ENCODE data around the gene PEX26.
A peak's percentile ranks its signal among the peaks of the same experiment; 100 is the strongest.
"Not testable (repeated sequence)": the region's sequence is repeated elsewhere in the genome, so short reads cannot be mapped to it uniquely, and the experiment has no call there.

The PEX26 gene

DNA sequence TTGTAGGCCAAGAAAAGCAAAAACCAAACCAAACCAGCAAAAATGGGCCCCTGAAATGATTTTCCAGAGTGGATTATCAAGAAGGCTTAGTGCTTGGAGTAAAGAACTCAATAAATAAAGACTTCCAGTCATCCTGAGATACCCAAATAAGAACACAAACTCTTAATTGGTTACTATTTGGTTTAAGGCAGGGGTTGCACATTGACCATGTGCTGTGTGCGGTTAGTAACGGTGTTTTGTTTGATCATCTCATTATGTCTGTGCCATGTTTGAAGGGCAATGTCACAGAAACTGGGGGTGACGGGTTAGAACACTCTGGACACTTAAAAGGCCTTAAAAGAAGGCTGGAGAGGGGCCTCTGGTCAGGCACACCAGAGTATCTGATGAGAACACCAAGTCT is 43.7 kb upstream of the PEX26 start:
- H2BK15ac ChIP-seq (ENCODE audit: low read depth, poor library complexity, severe bottlenecking) = no peak overlapping the region
- no peak overlapping the region for H4K91ac ChIP-seq (ENCODE audit: low read length)
- no peak overlapping the region for H3K4ac ChIP-seq (ENCODE audit: low read depth in 1 of 2, low read length in 2 of 2)
- peaks cover 19% of the 10 kb centered on the region for H3K4me1 ChIP-seq (ENCODE audit: control insufficient read depth, insufficient read depth, low read depth, low read length)
- no peak overlapping the region for H3K14ac ChIP-seq (ENCODE audit: low read length in 2 of 2)
- H4K8ac ChIP-seq (ENCODE audit: low read length) = no peak overlapping the region
- no peak overlapping the region for H2BK12ac ChIP-seq (ENCODE audit: low read length in 2 of 2)
- H3K4me3 ChIP-seq (ENCODE audit: insufficient read depth in 1 of 2, low read depth in 1 of 2, low read length in 2 of 2) = no peak overlapping the region
- peak overlapping the region; percentile 59 for H2BK5ac ChIP-seq (ENCODE audit: low read depth, low read length, poor library complexity, severe bottlenecking)
- no peaks in the 10 kb centered on the region for H3K79me1 ChIP-seq (replicated peaks; ENCODE audit: low read length, poor library complexity, severe bottlenecking)
- peak overlapping the region; percentile 71 for H2AK5ac ChIP-seq (ENCODE audit: low read length, severe bottlenecking)
- no peak overlapping the region for H3K23ac ChIP-seq (ENCODE audit: low read length in 2 of 2)
- DNase-seq = no peak
- H2AFZ ChIP-seq (ENCODE audit: low read depth, low read length) = no peak overlapping the region
- 97% methylated on average over 3 of the region's 3 CpGs for WGBS
- peak overlapping the region; percentile 45 for H3K9ac ChIP-seq (ENCODE audit: low read length)
- no peaks in the 10 kb centered on the region for H3K9me3 ChIP-seq (ENCODE audit: control insufficient read depth, low read length)
- H2BK120ac ChIP-seq (ENCODE audit: low read depth, low read length) = no peak overlapping the region
- H3K27me3 ChIP-seq (ENCODE audit: control insufficient read depth in 1 of 2, insufficient read depth in 1 of 2, low read length in 2 of 2) = no peaks in the 10 kb centered on the region
- no peak overlapping the region for H3K18ac ChIP-seq (ENCODE audit: low read depth in 1 of 2, low read length in 2 of 2)
- no peaks in the 10 kb centered on the region for H3K36me3 ChIP-seq (ENCODE audit: control insufficient read depth in 1 of 2, insufficient read depth in 2 of 2, low read depth in 1 of 2, low read length in 2 of 2)
- peak overlapping the region; percentile 97 for H3K27ac ChIP-seq (ENCODE audit: low read length, poor library complexity, severe bottlenecking)
- no peak overlapping the region for H3K4me2 ChIP-seq (ENCODE audit: low read length, poor library complexity, severe bottlenecking)

DNA sequence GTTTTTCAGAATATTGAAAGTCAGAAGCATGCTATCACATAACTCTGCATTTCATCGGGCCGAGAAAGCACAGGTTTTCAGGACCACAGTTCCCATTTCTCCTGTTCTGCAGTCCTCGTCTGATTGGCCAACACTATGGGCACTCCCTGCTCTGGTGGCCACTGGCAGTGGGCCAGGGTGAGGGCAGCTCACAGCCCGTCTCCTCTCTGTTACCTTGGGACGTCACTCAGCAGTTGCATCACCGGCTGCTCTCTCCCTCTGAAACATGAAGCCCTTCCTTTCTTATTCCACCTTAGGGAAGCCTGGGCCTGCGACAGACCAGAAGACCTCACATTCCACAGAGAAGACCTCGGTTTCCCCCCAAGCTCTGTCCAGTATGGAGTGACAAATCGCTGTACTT is 42.0 kb upstream of the PEX26 start:
- Histone ChIP-seq H4K8ac (ENCODE audit: low read length) (no peak overlapping the region), H2BK15ac (ENCODE audit: low read depth, poor library complexity, severe bottlenecking) (no peak overlapping the region), H3K14ac (ENCODE audit: low read length in 2 of 2) (no peak overlapping the region), H2AFZ (ENCODE audit: low read depth, low read length) (no peak overlapping the region), H2BK120ac (ENCODE audit: low read depth, low read length) (no peak overlapping the region), H2AK5ac (ENCODE audit: low read length, severe bottlenecking) (peak overlapping the region; percentile 28), H4K91ac (ENCODE audit: low read length) (peak overlapping the region; percentile 67), H3K18ac (ENCODE audit: low read depth in 1 of 2, low read length in 2 of 2) (no peak overlapping the region), H3K9me3 (ENCODE audit: control insufficient read depth, low read length) (no peaks in the 10 kb centered on the region), H3K23ac (ENCODE audit: low read length in 2 of 2) (no peak overlapping the region), H3K27ac (ENCODE audit: low read length, poor library complexity, severe bottlenecking) (no peak overlapping the region), H3K27me3 (ENCODE audit: control insufficient read depth in 1 of 2, insufficient read depth in 1 of 2, low read length in 2 of 2) (no peaks in the 10 kb centered on the region), H3K79me1 (replicated peaks; ENCODE audit: low read length, poor library complexity, severe bottlenecking) (no peaks in the 10 kb centered on the region), H3K4me2 (ENCODE audit: low read length, poor library complexity, severe bottlenecking) (no peak overlapping the region), H3K4me3 (ENCODE audit: insufficient read depth in 1 of 2, low read depth in 1 of 2, low read length in 2 of 2) (no peak overlapping the region), H3K9ac (ENCODE audit: low read length) (no peak overlapping the region), H2BK12ac (ENCODE audit: low read length in 2 of 2) (no peak overlapping the region), H3K4ac (ENCODE audit: low read depth in 1 of 2, low read length in 2 of 2) (no peak overlapping the region), H2BK5ac (ENCODE audit: low read depth, low read length, poor library complexity, severe bottlenecking) (no peak overlapping the region), H3K4me1 (ENCODE audit: control insufficient read depth, insufficient read depth, low read depth, low read length) (peaks cover 19% of the 10 kb centered on the region), H3K36me3 (ENCODE audit: control insufficient read depth in 1 of 2, insufficient read depth in 2 of 2, low read depth in 1 of 2, low read length in 2 of 2) (no peaks in the 10 kb centered on the region)
- 60% methylated on average over 9 of the region's 9 CpGs for WGBS
- no peak for DNase-seq

DNA sequence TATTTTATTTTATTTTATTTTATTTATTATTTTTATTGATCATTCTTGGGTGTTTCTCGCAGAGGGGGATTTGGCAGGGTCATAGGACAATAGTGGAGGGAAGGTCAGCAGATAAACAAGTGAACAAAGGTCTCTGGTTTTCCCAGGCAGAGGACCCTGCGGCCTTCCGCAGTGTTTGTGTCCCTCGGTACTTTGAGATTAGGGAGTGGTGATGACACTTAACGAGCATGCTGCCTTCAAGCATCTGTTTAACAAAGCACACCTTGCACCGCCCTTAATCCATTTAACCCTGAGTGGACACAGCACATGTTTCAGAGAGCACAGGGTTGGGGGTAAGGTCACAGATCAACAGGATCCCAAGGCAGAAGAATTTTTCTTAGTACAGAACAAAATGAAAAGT is 36.9 kb upstream of the PEX26 start:
- not testable (repeated sequence) for H3K27me3 ChIP-seq (ENCODE audit: control insufficient read depth in 1 of 2, insufficient read depth in 1 of 2, low read length in 2 of 2); H3K27ac ChIP-seq (ENCODE audit: low read length, poor library complexity, severe bottlenecking); H2BK12ac ChIP-seq (ENCODE audit: low read length in 2 of 2); H2AFZ ChIP-seq (ENCODE audit: low read depth, low read length); H3K9me3 ChIP-seq (ENCODE audit: control insufficient read depth, low read length); H3K36me3 ChIP-seq (ENCODE audit: control insufficient read depth in 1 of 2, insufficient read depth in 2 of 2, low read depth in 1 of 2, low read length in 2 of 2); DNase-seq; H3K4me2 ChIP-seq (ENCODE audit: low read length, poor library complexity, severe bottlenecking); H2AK5ac ChIP-seq (ENCODE audit: low read length, severe bottlenecking); H3K4ac ChIP-seq (ENCODE audit: low read depth in 1 of 2, low read length in 2 of 2); H2BK5ac ChIP-seq (ENCODE audit: low read depth, low read length, poor library complexity, severe bottlenecking); H3K18ac ChIP-seq (ENCODE audit: low read depth in 1 of 2, low read length in 2 of 2); H3K79me1 ChIP-seq (replicated peaks; ENCODE audit: low read length, poor library complexity, severe bottlenecking); H3K9ac ChIP-seq (ENCODE audit: low read length); H2BK15ac ChIP-seq (ENCODE audit: low read depth, poor library complexity, severe bottlenecking); H3K14ac ChIP-seq (ENCODE audit: low read length in 2 of 2); H3K23ac ChIP-seq (ENCODE audit: low read length in 2 of 2); H4K8ac ChIP-seq (ENCODE audit: low read length); H4K91ac ChIP-seq (ENCODE audit: low read length); H3K4me3 ChIP-seq (ENCODE audit: insufficient read depth in 1 of 2, low read depth in 1 of 2, low read length in 2 of 2); H2BK120ac ChIP-seq (ENCODE audit: low read depth, low read length); H3K4me1 ChIP-seq (ENCODE audit: control insufficient read depth, insufficient read depth, low read depth, low read length)
- no CpG with 5 or more reads among the region's 6 CpGs for WGBS

DNA sequence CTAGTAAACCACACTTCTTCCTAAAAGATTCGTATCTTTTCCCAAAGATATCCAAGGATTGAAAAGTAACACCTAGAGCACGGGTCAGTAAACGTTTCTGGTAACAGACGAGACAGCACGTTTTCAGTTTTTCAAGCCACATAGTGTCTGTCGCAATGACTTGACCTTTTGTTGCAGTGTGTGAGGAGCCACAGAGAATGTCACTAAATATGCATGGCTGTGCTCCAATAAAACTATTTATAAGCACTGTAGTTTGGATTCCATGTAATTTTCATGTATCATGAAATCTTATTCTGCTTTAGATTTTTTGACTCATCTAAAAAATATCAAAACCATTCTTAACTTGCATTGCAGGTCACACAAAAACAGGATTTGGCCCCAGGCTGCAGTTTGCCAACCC is 35.1 kb upstream of the PEX26 start:
- Histone ChIP-seq H3K27ac (ENCODE audit: low read length, poor library complexity, severe bottlenecking) (no peak overlapping the region), H3K36me3 (ENCODE audit: control insufficient read depth in 1 of 2, insufficient read depth in 2 of 2, low read depth in 1 of 2, low read length in 2 of 2) (no peaks in the 10 kb centered on the region), H3K9ac (ENCODE audit: low read length) (no peak overlapping the region), H3K79me1 (replicated peaks; ENCODE audit: low read length, poor library complexity, severe bottlenecking) (no peaks in the 10 kb centered on the region), H3K14ac (ENCODE audit: low read length in 2 of 2) (no peak overlapping the region), H4K91ac (ENCODE audit: low read length) (no peak overlapping the region), H3K4me2 (ENCODE audit: low read length, poor library complexity, severe bottlenecking) (no peak overlapping the region), H2BK5ac (ENCODE audit: low read depth, low read length, poor library complexity, severe bottlenecking) (no peak overlapping the region), H3K4ac (ENCODE audit: low read depth in 1 of 2, low read length in 2 of 2) (no peak overlapping the region), H2AK5ac (ENCODE audit: low read length, severe bottlenecking) (no peak overlapping the region), H3K4me1 (ENCODE audit: control insufficient read depth, insufficient read depth, low read depth, low read length) (peaks cover 6% of the 10 kb centered on the region), H3K23ac (ENCODE audit: low read length in 2 of 2) (no peak overlapping the region), H2BK12ac (ENCODE audit: low read length in 2 of 2) (no peak overlapping the region), H3K27me3 (ENCODE audit: control insufficient read depth in 1 of 2, insufficient read depth in 1 of 2, low read length in 2 of 2) (no peaks in the 10 kb centered on the region), H2BK120ac (ENCODE audit: low read depth, low read length) (no peak overlapping the region), H3K18ac (ENCODE audit: low read depth in 1 of 2, low read length in 2 of 2) (no peak overlapping the region), H2AFZ (ENCODE audit: low read depth, low read length) (no peak overlapping the region), H3K9me3 (ENCODE audit: control insufficient read depth, low read length) (no peaks in the 10 kb centered on the region), H4K8ac (ENCODE audit: low read length) (no peak overlapping the region), H2BK15ac (ENCODE audit: low read depth, poor library complexity, severe bottlenecking) (no peak overlapping the region), H3K4me3 (ENCODE audit: insufficient read depth in 1 of 2, low read depth in 1 of 2, low read length in 2 of 2) (no peak overlapping the region)
- peak; percentile 32 for DNase-seq
- WGBS = 75% methylated on average over 6 of the region's 6 CpGs

All from mesenchymal stem cell (in vitro differentiated cells and primary cell).